ENCODE results near the gene COLEC12. TPM values are rescaled to one million over a fixed set of nuclear protein-coding genes. Genes with fewer than 3 reads are reported as not detected.
A peak's percentile ranks its signal among the peaks of the same experiment; 100 is the strongest.

The COLEC12 gene
- total and polyA plus RNA-seq, 3 donors from 2014 or later: 4.5 to 10.4 (median 8.1) TPM

- WGBS, 2 donors: 81 to 94% methylated on average over 6 of the region's 6 CpGs
These were observed 113.5 kb downstream of the COLEC12 start for GRCh38 chr18:386994-387393.

GRCh38 chr18:384897-385296 lies 115.6 kb downstream of the COLEC12 start:
- H3K27ac ChIP-seq: no peak overlapping the region
- no peaks in the 10 kb centered on the region for H3K4me1 ChIP-seq
- no peaks in the 10 kb centered on the region for H3K36me3 ChIP-seq (ENCODE audit: low read depth, missing control alignments)
- intact Hi-C loops (cut with DNase I; ENCODE audit: low total_unique reads): no loop called here
- no peaks in the 10 kb centered on the region for H3K9me3 ChIP-seq
- no peak for TF ChIP-seq POLR2A (IDR thresholded peaks at IDR 0.05)
- TF ChIP-seq CTCF (IDR thresholded peaks at IDR 0.05): no peak
- DNase-seq: no peak
- no peaks in the 10 kb centered on the region for H3K27me3 ChIP-seq
- H3K4me3 ChIP-seq: no peak overlapping the region
- 48 to 79% methylated on average over 2 of the region's 2 CpGs for WGBS, 2 donors

More at GRCh38 chr18:386994-387393, 113.5 kb downstream of the COLEC12 start:
- TF ChIP-seq POLR2A (IDR thresholded peaks at IDR 0.05) (no peak), CTCF (IDR thresholded peaks at IDR 0.05) (no peak)
- Histone ChIP-seq H3K36me3 (ENCODE audit: low read depth, missing control alignments) (no peaks in the 10 kb centered on the region), H3K27ac (no peak overlapping the region), H3K4me1 (no peaks in the 10 kb centered on the region), H3K4me3 (no peak overlapping the region), H3K9me3 (no peaks in the 10 kb centered on the region), H3K27me3 (no peaks in the 10 kb centered on the region)
- no peak for DNase-seq
- intact Hi-C loops (cut with DNase I; ENCODE audit: low total_unique reads): no loop called here

- no peak overlapping the region for H3K4me3 ChIP-seq
- no peak overlapping the region for H3K27ac ChIP-seq
- intact Hi-C loops (cut with DNase I; ENCODE audit: low total_unique reads): no loop called here
- WGBS, 2 donors: 90 to 98% methylated on average over 3 of the region's 3 CpGs
- H3K4me1 ChIP-seq: no peaks in the 10 kb centered on the region
- no peak for DNase-seq
- TF ChIP-seq CTCF (IDR thresholded peaks at IDR 0.05) (no peak), POLR2A (IDR thresholded peaks at IDR 0.05) (no peak)
- no peaks in the 10 kb centered on the region for H3K9me3 ChIP-seq
- no peaks in the 10 kb centered on the region for H3K27me3 ChIP-seq
- H3K36me3 ChIP-seq (ENCODE audit: low read depth, missing control alignments): no peaks in the 10 kb centered on the region
These were observed 117.4 kb downstream of the COLEC12 start for GRCh38 chr18:383135-383534.

- H3K4me3 ChIP-seq: no peak overlapping the region
- no peak overlapping the region for H3K27ac ChIP-seq
- WGBS, 2 donors: 70 to 72% methylated on average over 3 of the region's 3 CpGs
- TF ChIP-seq CTCF (IDR thresholded peaks at IDR 0.05): no peak
- no peak for TF ChIP-seq POLR2A (IDR thresholded peaks at IDR 0.05)
- H3K36me3 ChIP-seq (ENCODE audit: low read depth, missing control alignments): no peaks in the 10 kb centered on the region
- no peaks in the 10 kb centered on the region for H3K9me3 ChIP-seq
- no peaks in the 10 kb centered on the region for H3K27me3 ChIP-seq
- no peak for DNase-seq
- intact Hi-C loops (cut with DNase I; ENCODE audit: low total_unique reads): no loop called here
- no peaks in the 10 kb centered on the region for H3K4me1 ChIP-seq
These were observed 118.0 kb downstream of the COLEC12 start for GRCh38 chr18:382423-382984.

GRCh38 chr18:379681-380330 lies 120.7 kb downstream of the COLEC12 start:
- intact Hi-C loops (cut with DNase I; ENCODE audit: low total_unique reads): no loop called here
- no peaks in the 10 kb centered on the region for H3K36me3 ChIP-seq (ENCODE audit: low read depth, missing control alignments)
- H3K27me3 ChIP-seq: no peaks in the 10 kb centered on the region
- no peaks in the 10 kb centered on the region for H3K9me3 ChIP-seq
- peak; percentile 23 for DNase-seq
- WGBS, 2 donors: 75 to 81% methylated on average over 10 of the region's 10 CpGs
- H3K27ac ChIP-seq: no peak overlapping the region
- H3K4me1 ChIP-seq: no peaks in the 10 kb centered on the region
- TF ChIP-seq POLR2A (IDR thresholded peaks at IDR 0.05) (no peak), CTCF (IDR thresholded peaks at IDR 0.05) (no peak)
- no peak overlapping the region for H3K4me3 ChIP-seq

Data from testis (tissue), 3 donors.